Measurements from ENCODE around the gene AKAP11. TPM values are rescaled to one million over a fixed set of nuclear protein-coding genes. Genes with fewer than 3 reads are reported as not detected.

The AKAP11 gene
- total RNA-seq, 1 donor from 2014 or later = 13.0 TPM

DNA sequence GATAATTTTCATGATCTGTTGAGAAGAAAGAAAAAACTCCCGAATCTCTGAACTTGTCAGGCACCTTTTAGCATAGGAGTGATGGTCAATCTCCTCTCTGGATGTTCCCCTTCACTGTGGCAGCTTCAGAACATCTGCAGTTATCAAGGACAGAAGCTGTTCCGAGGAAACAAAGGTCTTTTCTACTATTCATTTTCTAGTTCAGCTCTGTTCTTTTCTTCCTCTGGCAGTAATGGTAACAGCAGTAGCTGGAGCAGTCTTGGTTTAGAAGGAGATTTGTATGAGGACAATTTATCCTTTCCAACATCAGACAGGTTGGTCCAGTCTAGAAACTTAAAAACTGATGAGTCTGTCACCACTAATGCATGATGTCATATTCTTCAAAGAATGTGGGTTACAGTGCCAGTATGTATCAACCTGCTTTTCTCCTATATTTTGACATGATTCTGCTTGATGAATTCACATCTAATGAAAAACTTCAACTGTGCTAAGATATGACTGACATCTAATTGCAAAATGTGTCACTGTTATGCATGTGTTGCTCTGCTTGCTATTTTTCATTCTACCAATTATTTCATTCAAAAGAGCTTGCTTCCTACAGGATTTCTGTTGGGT, 41.0 kb downstream of the AKAP11 start:
- no peak for DNase-seq (ENCODE audit: low spot score in 2 of 2)
- H3K27ac ChIP-seq = no peak overlapping the region
- no peaks in the 10 kb centered on the region for H3K27me3 ChIP-seq
- TF ChIP-seq, protein P1, sequence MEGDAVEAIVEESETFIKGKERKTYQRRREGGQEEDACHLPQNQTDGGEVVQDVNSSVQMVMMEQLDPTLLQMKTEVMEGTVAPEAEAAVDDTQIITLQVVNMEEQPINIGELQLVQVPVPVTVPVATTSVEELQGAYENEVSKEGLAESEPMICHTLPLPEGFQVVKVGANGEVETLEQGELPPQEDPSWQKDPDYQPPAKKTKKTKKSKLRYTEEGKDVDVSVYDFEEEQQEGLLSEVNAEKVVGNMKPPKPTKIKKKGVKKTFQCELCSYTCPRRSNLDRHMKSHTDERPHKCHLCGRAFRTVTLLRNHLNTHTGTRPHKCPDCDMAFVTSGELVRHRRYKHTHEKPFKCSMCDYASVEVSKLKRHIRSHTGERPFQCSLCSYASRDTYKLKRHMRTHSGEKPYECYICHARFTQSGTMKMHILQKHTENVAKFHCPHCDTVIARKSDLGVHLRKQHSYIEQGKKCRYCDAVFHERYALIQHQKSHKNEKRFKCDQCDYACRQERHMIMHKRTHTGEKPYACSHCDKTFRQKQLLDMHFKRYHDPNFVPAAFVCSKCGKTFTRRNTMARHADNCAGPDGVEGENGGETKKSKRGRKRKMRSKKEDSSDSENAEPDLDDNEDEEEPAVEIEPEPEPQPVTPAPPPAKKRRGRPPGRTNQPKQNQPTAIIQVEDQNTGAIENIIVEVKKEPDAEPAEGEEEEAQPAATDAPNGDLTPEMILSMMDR (IDR thresholded peaks at IDR 0.05) = no peak
- peaks cover 21 to 37% of the 10 kb centered on the region in 2 donors for H3K36me3 ChIP-seq
- no peaks in the 10 kb centered on the region for H3K9me3 ChIP-seq
- intact Hi-C loops (cut with DNase I) = no loop called here
- no peaks in the 10 kb centered on the region for H3K4me1 ChIP-seq
- no peak overlapping the region for H3K4me3 ChIP-seq

- Histone ChIP-seq H3K9me3 (no peaks in the 10 kb centered on the region), H3K27me3 (no peaks in the 10 kb centered on the region), H3K36me3 (peaks cover 7 to 11% of the 10 kb centered on the region in 2 donors), H3K4me3 (no peak overlapping the region), H3K27ac (no peak overlapping the region), H3K4me1 (no peaks in the 10 kb centered on the region)
- TF ChIP-seq, protein P1 (IDR thresholded peaks at IDR 0.05) = no peak
- intact Hi-C loops (cut with DNase I) = no loop called here
- no peak for DNase-seq (ENCODE audit: low spot score in 2 of 2)
These were observed 46.6 kb downstream of the AKAP11 start for GRCh38 chr13:42318570-42318969.

DNA sequence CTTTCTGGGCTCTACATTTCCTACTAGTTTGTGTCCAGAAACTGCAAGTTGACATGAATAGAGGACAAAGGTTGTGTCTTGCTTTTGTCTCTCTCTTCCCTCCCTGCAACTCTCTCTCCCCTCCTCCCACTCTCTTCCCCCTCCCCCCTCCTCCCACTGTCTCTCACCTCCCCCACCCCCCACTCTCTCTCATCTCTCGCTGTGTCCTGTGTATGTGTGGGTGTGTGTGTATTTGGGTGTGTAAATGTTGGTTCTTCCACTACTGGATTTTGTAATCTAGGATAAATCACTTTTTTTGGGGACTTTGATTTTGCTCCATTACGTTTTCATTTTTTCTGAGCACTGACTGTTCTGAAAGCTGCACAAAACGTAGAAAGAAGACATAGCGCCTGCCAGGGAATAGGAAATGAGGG, 48.4 kb downstream of the AKAP11 start:
- TF ChIP-seq, protein P1 (IDR thresholded peaks at IDR 0.05) = no peak
- no peak for DNase-seq (ENCODE audit: low spot score in 2 of 2)
- no peak overlapping the region for H3K4me3 ChIP-seq
- no peaks in the 10 kb centered on the region for H3K4me1 ChIP-seq
- no peak overlapping the region for H3K27ac ChIP-seq
- H3K27me3 ChIP-seq = no peaks in the 10 kb centered on the region
- peaks cover 5% of the 10 kb centered on the region in 2 donors for H3K36me3 ChIP-seq
- intact Hi-C loops (cut with DNase I) = no loop called here
- no peaks in the 10 kb centered on the region for H3K9me3 ChIP-seq

DNA sequence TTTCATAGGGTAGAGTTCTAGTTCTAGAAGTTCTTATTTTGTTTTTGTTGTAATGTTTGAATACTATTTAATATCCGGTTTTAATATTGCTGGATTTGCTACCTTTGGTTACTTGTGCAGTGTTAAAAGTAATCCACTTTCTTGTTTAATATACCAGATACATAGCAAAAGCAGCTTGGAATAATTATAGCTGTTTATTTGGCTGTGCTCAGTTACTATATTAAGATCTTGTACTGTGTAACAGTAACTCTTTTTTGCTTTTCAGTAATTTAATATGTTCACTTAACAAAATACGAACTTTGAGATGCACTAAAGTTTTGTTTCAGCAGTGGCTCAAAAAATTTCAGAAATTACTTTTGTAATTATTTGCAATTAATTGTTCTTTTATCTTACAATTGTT, 50.9 kb downstream of the AKAP11 start:
- DNase-seq (ENCODE audit: low spot score in 2 of 2) = no peak
- Histone ChIP-seq H3K36me3 (peaks cover 0 to under 1% of the 10 kb centered on the region in 2 donors), H3K4me3 (no peak overlapping the region), H3K27ac (no peak overlapping the region), H3K4me1 (no peaks in the 10 kb centered on the region), H3K9me3 (no peaks in the 10 kb centered on the region), H3K27me3 (no peaks in the 10 kb centered on the region)
- intact Hi-C loops (cut with DNase I) = no loop called here
- TF ChIP-seq, protein P1 (IDR thresholded peaks at IDR 0.05) = no peak

DNA sequence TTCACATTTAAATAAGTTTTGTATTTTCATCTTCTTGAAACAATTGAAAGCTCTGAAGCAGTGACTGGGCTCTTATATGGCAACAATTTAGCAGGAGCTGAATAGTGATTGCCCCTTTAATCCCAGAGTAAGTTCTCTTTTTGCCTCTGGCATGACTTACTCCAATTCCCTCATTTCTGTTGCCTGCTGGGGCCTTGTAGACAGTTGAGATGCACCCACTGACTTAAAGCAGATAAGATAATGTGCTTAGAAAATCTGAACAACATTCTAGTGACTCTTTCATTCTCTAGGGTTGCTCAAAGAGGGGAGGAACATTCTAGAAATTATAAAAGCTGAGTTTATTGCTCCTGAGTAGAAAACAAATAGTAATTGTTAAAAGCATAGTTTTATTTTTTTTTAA, 52.8 kb downstream of the AKAP11 start:
- TF ChIP-seq, protein P1 (IDR thresholded peaks at IDR 0.05) = no peak
- Histone ChIP-seq H3K36me3 (no peaks in the 10 kb centered on the region), H3K27ac (no peak overlapping the region), H3K9me3 (no peaks in the 10 kb centered on the region), H3K27me3 (no peaks in the 10 kb centered on the region), H3K4me3 (no peak overlapping the region), H3K4me1 (no peaks in the 10 kb centered on the region)
- no peak for DNase-seq (ENCODE audit: low spot score in 2 of 2)
- intact Hi-C loops (cut with DNase I) = no loop called here

GRCh38 chr13:42327725-42328124, 55.8 kb downstream of the AKAP11 start:
- Histone ChIP-seq H3K4me1 (no peaks in the 10 kb centered on the region), H3K27me3 (no peaks in the 10 kb centered on the region), H3K27ac (no peak overlapping the region), H3K9me3 (no peaks in the 10 kb centered on the region), H3K4me3 (no peak overlapping the region), H3K36me3 (no peaks in the 10 kb centered on the region)
- intact Hi-C loops (cut with DNase I) = no loop called here
- TF ChIP-seq, protein P1 (IDR thresholded peaks at IDR 0.05) = no peak
- no peak for DNase-seq (ENCODE audit: low spot score in 2 of 2)

Measured in ascending aorta (tissue), 2 donors.